Prostate gland (tissue), 2 donors: ENCODE measurements around the gene BCL2L12. TPM values are rescaled to one million over a fixed set of nuclear protein-coding genes. Genes with fewer than 3 reads are reported as not detected.
"Not testable (repeated sequence)": the region's sequence is repeated elsewhere in the genome, so short reads cannot be mapped to it uniquely, and the experiment has no call there.

ENCODE experiments used
- DNase-seq: peaks from one replicate; pipeline ENCODE4 v3.0.0-alpha.2; 2019; ENCODE audit warnings: low spot score
- H3K27ac ChIP-seq, 2 donors: fragments of 200-600 bp; sonication (generic); 2 replicates each; pipeline ENCODE4 v1.5.1; 2017 to 2019
- H3K27me3 ChIP-seq: fragments of 200-600 bp; sonication (generic); replicated peaks from 2 replicates; pipeline ENCODE4 v1.5.1; 2019; ENCODE audit not compliant: insufficient read depth
- H3K36me3 ChIP-seq, 2 donors: fragments of 200-600 bp; sonication (generic); 1 replicate in 1 of 2; 2 replicates in 1 of 2; pipeline versions ENCODE4 v1.5.1 to v1.8.1; 2017 to 2019
- H3K4me1 ChIP-seq: fragments of 200-600 bp; sonication (generic); replicated peaks from 2 replicates; pipeline ENCODE4 v1.5.1; 2019
- H3K4me3 ChIP-seq, 2 donors: fragments of 200-600 bp; sonication (generic); 2 replicates each; pipeline ENCODE4 v1.5.1; 2017 to 2019
- H3K9me3 ChIP-seq: fragments of 200-600 bp; sonication (generic); 2 replicates; pipeline ENCODE4 v1.5.1; 2017
- CTCF ChIP-seq, 4 experiments: fragments of 200-600 bp in 2 of 4; fragments of 450-650 bp in 2 of 4; sonication (generic) in 2 of 4; IDR thresholded peaks; 1 replicate in 3 of 4; 2 replicates in 1 of 4; pipeline ENCODE4 v1.5.1; 2016 to 2019; ENCODE audit warnings: antibody characterized with exemption in 4 of 4, mild to moderate bottlenecking in 2 of 4, moderate library complexity in 2 of 4
- POLR2A ChIP-seq: fragments of 450-650 bp; IDR thresholded peaks from one replicate; pipeline ENCODE4 v1.6.1; 2016; ENCODE audit warnings: antibody characterized with exemption, mild to moderate bottlenecking
- POLR2AphosphoS5 ChIP-seq: sonication (generic); formaldehyde crosslinking; IDR thresholded peaks from one replicate; pipeline ENCODE4 v1.6.1; 2017; ENCODE audit warnings: antibody characterized with exemption
- WGBS: methylation state at CpG from one replicate; pipeline ENCODE4 v1.1.5; 2018; 5-methylcytosine and 5-hydroxymethylcytosine counted together
- intact Hi-C: fragments of 100-400 bp; cut with DNase I; formaldehyde crosslinking; loops from one replicate; pipeline ENCODE4 v1.14.2; 2022
- total RNA-seq, 2 donors: library from RNA; depleted of rRNA; stranded (reverse); fragments of >200 nt; gene quantifications; one replicate each; pipeline ENCODE4 v1.1.0, GENCODE V29; 2016

BCL2L12 gene
- 10 to 100 TPM; 11.6 to 11.7 TPM for total RNA-seq

- Histone ChIP-seq H3K4me3 (peak within 1 kb of the TSS; percentile 53 to 63), H3K27me3 (no peaks in the 10 kb centered on the region), H3K36me3 (peaks cover 3 to 7% of the 10 kb centered on the region in 2 donors), H3K9me3 (no peaks in the 10 kb centered on the region), H3K4me1 (peaks cover 13% of the 10 kb centered on the region), H3K27ac (peak within 1 kb of the TSS; percentile 81 to 89)
- peak; percentile 73 for TF ChIP-seq POLR2A
- TF ChIP-seq POLR2AphosphoS5: peak; percentile 100
- TF ChIP-seq CTCF (IDR thresholded peaks at IDR 0.05): peak in 1 of 4 experiments; percentile 18
- under 1% methylated on average over 50 of the region's 50 CpGs for WGBS
- peak; percentile 97 for DNase-seq
- intact Hi-C loops: no loop called here
These were observed at the start of gene BCL2L12, which contains the start of gene IRF3 for GRCh38 chr19:49665351-49666119. Gene BCL2L12, plus strand, starts transcription at chr19:49665933. Its CDS starts 760 bp downstream, at chr19:49666693. Gene IRF3, minus strand, starts transcription at chr19:49665857. Its CDS starts 1,019 bp downstream, at chr19:49664838.

GRCh38 chr19:49616532-49616931, 49.2 kb upstream of the BCL2L12 start:
- Histone ChIP-seq H3K4me3 (no peak overlapping the region), H3K36me3 (peaks cover 13 to 17% of the 10 kb centered on the region in 2 donors), H3K27ac (no peak overlapping the region), H3K4me1 (peaks cover 6% of the 10 kb centered on the region), H3K9me3 (no peaks in the 10 kb centered on the region), H3K27me3 (no peaks in the 10 kb centered on the region)
- intact Hi-C loops: no loop called here
- 93% methylated on average over 7 of the region's 7 CpGs for WGBS
- TF ChIP-seq POLR2A (no peak), CTCF (IDR thresholded peaks at IDR 0.05) (no peak), POLR2AphosphoS5 (no peak)
- DNase-seq: no peak

- Histone ChIP-seq H3K27me3 (no peaks in the 10 kb centered on the region), H3K4me3 (no peak overlapping the region), H3K9me3 (no peaks in the 10 kb centered on the region), H3K27ac (no peak overlapping the region), H3K36me3 (peaks cover 13 to 17% of the 10 kb centered on the region in 2 donors), H3K4me1 (peaks cover 6% of the 10 kb centered on the region)
- no peak for DNase-seq
- WGBS: 94% methylated on average over 7 of the region's 7 CpGs
- intact Hi-C loops: no loop called here
- TF ChIP-seq POLR2AphosphoS5 (no peak), CTCF (IDR thresholded peaks at IDR 0.05) (no peak), POLR2A (no peak)
These were observed 48.8 kb upstream of the BCL2L12 start for GRCh38 chr19:49616945-49617344.

GRCh38 chr19:49617860-49618259, 47.9 kb upstream of the BCL2L12 start:
- WGBS: 93% methylated on average over 13 of the region's 13 CpGs
- intact Hi-C loops: not testable (repeated sequence)
- peaks cover 13 to 17% of the 10 kb centered on the region in 2 donors for H3K36me3 ChIP-seq

GRCh38 chr19:49624967-49625910, 40.5 kb upstream of the BCL2L12 start:
- H3K27ac ChIP-seq: no peak overlapping the region
- peaks cover 4 to 5% of the 10 kb centered on the region in 2 donors for H3K36me3 ChIP-seq
- 78% methylated on average over 24 of the region's 27 CpGs for WGBS
- intact Hi-C loops: no loop called here
- no peaks in the 10 kb centered on the region for H3K27me3 ChIP-seq
- H3K4me1 ChIP-seq: no peaks in the 10 kb centered on the region
- no peak overlapping the region for H3K4me3 ChIP-seq
- no peak for DNase-seq
- TF ChIP-seq POLR2AphosphoS5 (no peak), POLR2A (no peak), CTCF (IDR thresholded peaks at IDR 0.05) (no peak)
- no peaks in the 10 kb centered on the region for H3K9me3 ChIP-seq

More at GRCh38 chr19:49617860-49618259, 47.9 kb upstream of the BCL2L12 start:
- not testable (repeated sequence) for H3K4me3 ChIP-seq, DNase-seq, H3K27me3 ChIP-seq, H3K27ac ChIP-seq, H3K4me1 ChIP-seq, H3K9me3 ChIP-seq
